Activated T-cell treated with anti-CD3 and anti-CD28 coated beads for 4 hours (primary cell): Measurements from ENCODE around the gene ZNF426.

Experiments used
- DNase-seq: peaks from one replicate; pipeline ENCODE4 v3.0.0-alpha.2; 2020

Gene ZNF426

GRCh38 chr19:9494096-9494495 lies 44.3 kb downstream of the ZNF426 start:
- no peak for DNase-seq

GRCh38 chr19:9487016-9487415 lies 51.4 kb downstream of the ZNF426 start:
- no peak for DNase-seq

- DNase-seq = no peak
Observed at GRCh38 chr19:9485140-9485539, 53.3 kb downstream of the ZNF426 start.

- no peak for DNase-seq
Observed at GRCh38 chr19:9474975-9475374, 63.5 kb downstream of the ZNF426 start.
